Caco-2 (cell line): ENCODE results near the gene SORL1. TPM values are rescaled to one million over a fixed set of nuclear protein-coding genes. Genes with fewer than 3 reads are reported as not detected.

Source experiments
- BruUV-seq: library from RNA; stranded (reverse); fragments of 400-500 nt; replicated peaks from 2 replicates; lab custom pipeline; 2021; lab: Mats Ljungman, UMichigan
- CTCF ChIA-PET: fragments of 300-600 bp; sonication (Branson Sonifier 250); formaldehyde crosslinking; loops from one replicate; lab custom pipeline; 2022; ENCODE audit warnings: antibody characterized with exemption; lab: Charles Lee
- POLR2A ChIA-PET: fragments of 300-600 bp; sonication (Branson Sonifier 250); formaldehyde crosslinking; loops from one replicate; lab custom pipeline; 2022; ENCODE audit warnings: antibody characterized with exemption; lab: Charles Lee
- DNase-seq, 2 experiments: peaks; one replicate each; pipeline versions ENCODE4 v3.0.0 to v3.0.0-alpha.2; 2020 to 2022
- H3K27me3 ChIP-seq: replicated peaks from 2 replicates; pipeline ENCODE4 v1.6.0; 2011; ENCODE audit warnings: low read length; ENCODE audit not compliant: control insufficient read depth, insufficient read depth
- H3K36me3 ChIP-seq: 2 replicates; pipeline ENCODE4 v1.5.1; 2011; ENCODE audit warnings: low read length; ENCODE audit not compliant: control insufficient read depth, insufficient read depth
- H3K4me1 ChIP-seq: fragments of 250-450 bp; sonication (Bioruptor Pico); 2 replicates; pipeline ENCODE4 v1.5.1; 2020; ENCODE audit warnings: mild to moderate bottlenecking
- H3K4me3 ChIP-seq: 2 replicates; pipeline ENCODE4 v1.5.1; 2011; ENCODE audit warnings: low read depth, mild to moderate bottlenecking, control low read depth, low read length
- H3K9me3 ChIP-seq: fragments of 250-450 bp; sonication (Bioruptor Pico); 2 replicates; pipeline ENCODE4 v1.5.1; 2020; ENCODE audit warnings: mild to moderate bottlenecking, moderate library complexity
- H3K27ac Mint-ChIP-seq: one replicate; pipeline ENCODE4 v1.8.0; 2022; ENCODE audit warnings: mixed read lengths; ENCODE audit not compliant: unreplicated experiment
- H3K27me3 Mint-ChIP-seq: one replicate; pipeline ENCODE4 v1.8.0; 2022; ENCODE audit warnings: mixed read lengths; ENCODE audit not compliant: insufficient read depth, unreplicated experiment
- H3K36me3 Mint-ChIP-seq: one replicate; pipeline ENCODE4 v1.8.0; 2022; ENCODE audit warnings: mild to moderate bottlenecking, mixed read lengths; ENCODE audit not compliant: insufficient read depth, unreplicated experiment
- H3K4me1 Mint-ChIP-seq: one replicate; pipeline ENCODE4 v1.8.0; 2022; ENCODE audit warnings: low read depth, mixed read lengths; ENCODE audit not compliant: unreplicated experiment
- H3K4me3 Mint-ChIP-seq: one replicate; pipeline ENCODE4 v1.8.0; 2022; ENCODE audit warnings: mild to moderate bottlenecking, moderate library complexity, mixed read lengths; ENCODE audit not compliant: unreplicated experiment
- H3K9me3 Mint-ChIP-seq: one replicate; pipeline ENCODE4 v1.8.0; 2022; ENCODE audit warnings: mixed read lengths; ENCODE audit not compliant: unreplicated experiment
- intact Hi-C: fragments of 100-400 bp; cut with micrococcal nuclease; formaldehyde crosslinking; loops from one replicate; pipeline ENCODE4 v1.10.0; 2022; ENCODE audit not compliant: unreplicated experiment
- total RNA-seq: library from RNA; stranded (reverse); gene quantifications from 2 replicates; pipeline ENCODE4 v1.2.3, GENCODE V29; 2022
- TF ChIP-seq, protein P1 (sequence below), 2 experiments: fragments of 200-600 bp in 1 of 2; IDR thresholded peaks; 1 replicate in 1 of 2; 2 replicates in 1 of 2; pipeline versions ENCODE4 v1.5.1 to v1.8.0; 2011 to 2022; ENCODE audit warnings: antibody characterized with exemption in 1 of 2, control low read depth in 1 of 2, inconsistent platforms in 1 of 2, low read depth in 1 of 2, low read length in 1 of 2, mild to moderate bottlenecking in 1 of 2, moderate library complexity in 1 of 2; ENCODE audit not compliant: insufficient read depth in 1 of 2, severe bottlenecking in 1 of 2, unreplicated experiment in 1 of 2

SORL1 gene
- total RNA-seq, 1 experiment from 2014 or later = 26.3 TPM

DNA sequence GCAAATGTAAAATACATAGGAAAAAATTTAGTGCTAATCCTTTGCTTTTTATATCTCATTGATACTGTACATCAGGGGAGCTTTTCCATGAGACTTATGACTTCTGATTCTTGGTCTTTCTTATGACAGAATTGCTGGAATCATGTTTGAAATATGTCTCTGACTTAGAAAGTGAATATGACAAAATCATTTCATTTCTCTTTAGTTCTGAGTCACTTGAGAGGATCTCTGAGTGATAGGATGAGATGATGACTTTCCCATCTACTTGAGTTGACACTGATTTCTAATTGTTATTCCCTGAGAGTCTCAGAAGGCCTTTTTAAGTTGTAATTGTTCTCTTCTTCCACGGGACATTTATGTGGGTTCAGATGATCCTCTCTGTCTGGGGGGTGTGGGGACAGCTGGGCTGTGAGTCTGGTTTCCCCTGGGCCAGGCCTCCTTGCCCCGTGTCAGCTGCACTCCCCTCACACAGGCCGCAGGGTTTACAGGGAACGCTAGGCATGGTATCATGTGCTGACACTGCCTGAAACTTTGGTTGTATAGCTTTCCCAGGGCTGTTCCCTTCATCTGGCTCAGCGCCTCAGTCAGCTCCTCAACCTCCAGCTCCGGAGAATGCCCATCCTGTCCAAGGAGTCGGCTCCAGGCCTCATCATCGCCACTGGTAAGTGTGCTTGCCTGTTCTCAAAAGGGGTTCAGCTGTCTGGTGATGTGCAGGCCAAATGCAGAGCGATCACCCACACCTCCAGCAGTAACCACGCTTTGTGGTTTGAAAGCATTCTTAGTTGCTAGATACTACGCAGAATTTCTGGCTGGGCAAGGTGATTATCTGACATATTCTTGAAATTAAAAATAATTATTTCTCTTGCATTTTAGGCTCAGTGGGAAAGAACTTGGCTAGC lies 70.2 kb downstream of the SORL1 start:
- Mint-ChIP-seq H3K9me3 (no peaks in the 10 kb centered on the region), H3K27me3 (no peaks in the 10 kb centered on the region), H3K36me3 (peaks cover 13% of the 10 kb centered on the region), H3K4me3 (no peak overlapping the region), H3K4me1 (no peaks in the 10 kb centered on the region), H3K27ac (no peak overlapping the region)
- CTCF ChIA-PET = no interaction called here
- DNase-seq = no peak
- BruUV-seq = no TSS peak
- intact Hi-C loops = no loop called here
- POLR2A ChIA-PET = no interaction called here
- Histone ChIP-seq H3K36me3 (peaks cover 4% of the 10 kb centered on the region), H3K9me3 (no peaks in the 10 kb centered on the region), H3K4me1 (no peaks in the 10 kb centered on the region), H3K27me3 (no peaks in the 10 kb centered on the region), H3K4me3 (no peak overlapping the region)
- TF ChIP-seq, protein P1, sequence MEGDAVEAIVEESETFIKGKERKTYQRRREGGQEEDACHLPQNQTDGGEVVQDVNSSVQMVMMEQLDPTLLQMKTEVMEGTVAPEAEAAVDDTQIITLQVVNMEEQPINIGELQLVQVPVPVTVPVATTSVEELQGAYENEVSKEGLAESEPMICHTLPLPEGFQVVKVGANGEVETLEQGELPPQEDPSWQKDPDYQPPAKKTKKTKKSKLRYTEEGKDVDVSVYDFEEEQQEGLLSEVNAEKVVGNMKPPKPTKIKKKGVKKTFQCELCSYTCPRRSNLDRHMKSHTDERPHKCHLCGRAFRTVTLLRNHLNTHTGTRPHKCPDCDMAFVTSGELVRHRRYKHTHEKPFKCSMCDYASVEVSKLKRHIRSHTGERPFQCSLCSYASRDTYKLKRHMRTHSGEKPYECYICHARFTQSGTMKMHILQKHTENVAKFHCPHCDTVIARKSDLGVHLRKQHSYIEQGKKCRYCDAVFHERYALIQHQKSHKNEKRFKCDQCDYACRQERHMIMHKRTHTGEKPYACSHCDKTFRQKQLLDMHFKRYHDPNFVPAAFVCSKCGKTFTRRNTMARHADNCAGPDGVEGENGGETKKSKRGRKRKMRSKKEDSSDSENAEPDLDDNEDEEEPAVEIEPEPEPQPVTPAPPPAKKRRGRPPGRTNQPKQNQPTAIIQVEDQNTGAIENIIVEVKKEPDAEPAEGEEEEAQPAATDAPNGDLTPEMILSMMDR (IDR thresholded peaks at IDR 0.05; ENCODE audit: insufficient read depth in 1 of 2, low read depth in 1 of 2, low read length in 1 of 2, severe bottlenecking in 1 of 2, unreplicated experiment in 1 of 2) = no peak

DNA sequence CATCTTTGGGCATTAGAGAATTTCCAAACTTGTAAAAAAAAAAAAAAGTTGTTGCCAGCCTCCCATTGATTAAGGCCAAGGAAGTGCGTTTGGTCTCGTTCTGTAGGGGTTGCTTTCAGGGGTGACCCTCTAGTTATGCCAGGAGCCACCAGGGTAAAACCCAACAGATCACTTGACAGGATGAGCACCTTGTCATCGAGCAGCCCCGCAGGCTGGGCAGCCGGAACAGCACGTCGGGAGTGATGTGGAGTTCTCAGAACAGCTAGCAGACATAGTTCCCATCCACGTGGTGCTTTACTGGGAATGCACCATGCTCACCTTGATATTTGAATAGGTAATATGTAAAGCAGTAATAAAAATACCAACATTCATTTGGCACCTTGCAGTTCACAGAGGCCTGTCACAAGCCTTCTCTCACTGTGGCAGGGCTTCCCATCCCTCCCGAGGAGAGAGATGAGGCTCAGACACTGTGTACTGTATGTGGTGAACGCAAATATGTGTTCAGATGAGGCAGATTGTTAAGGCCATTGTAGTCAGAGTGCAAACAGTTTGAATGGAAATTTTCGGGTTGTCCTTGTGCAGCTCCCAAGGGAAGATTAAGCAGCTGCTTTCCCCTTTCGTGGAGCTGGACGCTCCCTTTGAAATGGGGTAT lies 71.6 kb downstream of the SORL1 start:
- peaks cover 4% of the 10 kb centered on the region for H3K36me3 ChIP-seq
- no peaks in the 10 kb centered on the region for H3K9me3 ChIP-seq
- DNase-seq = no peak
- Mint-ChIP-seq H3K27me3 (no peaks in the 10 kb centered on the region), H3K27ac (no peak overlapping the region), H3K9me3 (no peaks in the 10 kb centered on the region), H3K4me1 (no peaks in the 10 kb centered on the region), H3K36me3 (no peaks in the 10 kb centered on the region), H3K4me3 (no peak overlapping the region)
- H3K4me1 ChIP-seq = no peaks in the 10 kb centered on the region
- no peaks in the 10 kb centered on the region for H3K27me3 ChIP-seq
- intact Hi-C loops = no loop called here
- POLR2A ChIA-PET = no interaction called here
- no peak overlapping the region for H3K4me3 ChIP-seq
- no TSS peak for BruUV-seq
- TF ChIP-seq, protein P1 (IDR thresholded peaks at IDR 0.05; ENCODE audit: insufficient read depth in 1 of 2, low read depth in 1 of 2, low read length in 1 of 2, severe bottlenecking in 1 of 2, unreplicated experiment in 1 of 2) = no peak
- CTCF ChIA-PET = no interaction called here

DNA sequence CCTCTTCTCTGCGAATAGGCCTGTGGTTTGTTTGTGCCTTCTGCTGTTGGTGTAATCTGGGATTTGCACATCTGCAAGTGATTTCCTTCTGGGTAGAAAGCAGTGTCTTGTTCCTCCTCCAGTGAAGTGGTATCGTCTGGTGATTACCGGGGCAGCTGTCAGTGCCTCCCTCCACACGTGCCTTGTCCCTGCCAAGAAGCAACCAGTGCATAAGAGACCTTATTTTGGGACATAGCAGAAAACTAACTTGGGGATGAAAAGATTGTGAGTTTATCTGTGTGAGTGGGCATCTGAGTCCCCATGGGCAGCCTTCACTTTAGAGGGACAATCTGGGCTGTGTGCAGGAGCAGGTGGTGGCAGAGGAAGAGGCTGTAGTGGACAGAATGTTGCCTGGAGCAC lies 72.1 kb downstream of the SORL1 start:
- H3K27me3 ChIP-seq = no peaks in the 10 kb centered on the region
- no peak overlapping the region for H3K27ac Mint-ChIP-seq
- POLR2A ChIA-PET = no interaction called here
- no peaks in the 10 kb centered on the region for H3K4me1 ChIP-seq
- intact Hi-C loops = no loop called here
- peaks cover 4% of the 10 kb centered on the region for H3K36me3 ChIP-seq
- CTCF ChIA-PET = no interaction called here
- H3K9me3 ChIP-seq = no peaks in the 10 kb centered on the region
- no peak overlapping the region for H3K4me3 Mint-ChIP-seq
- BruUV-seq = no TSS peak
- no peaks in the 10 kb centered on the region for H3K36me3 Mint-ChIP-seq
- peaks cover under 1% of the 10 kb centered on the region for H3K9me3 Mint-ChIP-seq
- DNase-seq = no peak
- no peaks in the 10 kb centered on the region for H3K27me3 Mint-ChIP-seq
- H3K4me3 ChIP-seq = no peak overlapping the region
- TF ChIP-seq, protein P1 (IDR thresholded peaks at IDR 0.05; ENCODE audit: insufficient read depth in 1 of 2, low read depth in 1 of 2, low read length in 1 of 2, severe bottlenecking in 1 of 2, unreplicated experiment in 1 of 2) = no peak
- H3K4me1 Mint-ChIP-seq = no peaks in the 10 kb centered on the region
